KMS-11 (cell line): ENCODE data around the gene LSMEM2.

Experiments used
- H2AFZ ChIP-seq: fragments of 200-600 bp; sonication (generic); 2 replicates; pipeline ENCODE4 v1.6.1; 2016; ENCODE audit warnings: antibody characterized with exemption, mixed run types, low read depth
- H3K27ac ChIP-seq: fragments of 200-600 bp; sonication (generic); 2 replicates; pipeline ENCODE4 v1.6.1; 2016; ENCODE audit warnings: mild to moderate bottlenecking, mixed run types
- H3K27me3 ChIP-seq: fragments of 200-600 bp; sonication (generic); 2 replicates; pipeline ENCODE4 v1.6.1; 2017; ENCODE audit warnings: mild to moderate bottlenecking, low read depth, mixed run types, moderate library complexity; ENCODE audit not compliant: insufficient read depth
- H3K36me3 ChIP-seq: fragments of 200-600 bp; sonication (generic); 2 replicates; pipeline ENCODE4 v1.6.1; 2017; ENCODE audit warnings: mild to moderate bottlenecking, mixed run types; ENCODE audit not compliant: insufficient read depth
- H3K4me1 ChIP-seq: fragments of 200-600 bp; sonication (generic); 2 replicates; pipeline ENCODE4 v1.6.1; 2016; ENCODE audit warnings: mild to moderate bottlenecking, low read depth, mixed run types; ENCODE audit not compliant: poor library complexity, severe bottlenecking
- H3K4me2 ChIP-seq: fragments of 200-600 bp; sonication (generic); 2 replicates; pipeline ENCODE4 v1.7.0; 2016; ENCODE audit warnings: mild to moderate bottlenecking, mixed run types
- H3K4me3 ChIP-seq: fragments of 200-600 bp; sonication (generic); IDR thresholded peaks from 2 replicates; pipeline ENCODE4 v1.6.1; 2017; ENCODE audit warnings: low read depth, low read length, mixed read lengths; ENCODE audit not compliant: insufficient read depth
- H3K79me2 ChIP-seq: fragments of 200-600 bp; sonication (generic); 2 replicates; pipeline ENCODE4 v1.6.1; 2016; ENCODE audit warnings: low read depth, mixed run types; ENCODE audit not compliant: insufficient read depth
- H3K9ac ChIP-seq: fragments of 200-600 bp; sonication (generic); 2 replicates; pipeline ENCODE4 v1.6.1; 2016; ENCODE audit warnings: mild to moderate bottlenecking, mixed run types
- H4K20me1 ChIP-seq: fragments of 200-600 bp; sonication (generic); 2 replicates; pipeline ENCODE4 v1.6.1; 2016; ENCODE audit warnings: mild to moderate bottlenecking, mixed run types; ENCODE audit not compliant: insufficient read depth
- CTCF ChIP-seq: fragments of 200-600 bp; sonication (generic); conservative IDR thresholded peaks from 2 replicates; pipeline ENCODE4 v1.6.1; 2017; ENCODE audit warnings: low read depth, mild to moderate bottlenecking, antibody characterized with exemption, low read length, moderate library complexity, mixed read lengths

LSMEM2 gene

GRCh38 chr3:50239649-50240048, 39.2 kb upstream of the LSMEM2 start:
- TF ChIP-seq CTCF: no peak
- Histone ChIP-seq H3K27me3 (no peaks in the 10 kb centered on the region), H3K27ac (no peak overlapping the region), H3K9ac (no peak overlapping the region), H2AFZ (no peak overlapping the region), H3K4me2 (no peak overlapping the region), H3K36me3 (no peaks in the 10 kb centered on the region), H3K79me2 (peaks cover 44% of the 10 kb centered on the region), H3K4me3 (no peak overlapping the region), H4K20me1 (no peaks in the 10 kb centered on the region), H3K4me1 (no peaks in the 10 kb centered on the region)

GRCh38 chr3:50241163-50241562, 37.7 kb upstream of the LSMEM2 start:
- H3K9ac ChIP-seq: no peak overlapping the region
- no peaks in the 10 kb centered on the region for H3K36me3 ChIP-seq
- H3K4me2 ChIP-seq: no peak overlapping the region
- no peak overlapping the region for H2AFZ ChIP-seq
- no peak overlapping the region for H3K27ac ChIP-seq
- H3K27me3 ChIP-seq: no peaks in the 10 kb centered on the region
- no peak overlapping the region for H3K4me3 ChIP-seq
- H4K20me1 ChIP-seq: no peaks in the 10 kb centered on the region
- peaks cover 44% of the 10 kb centered on the region for H3K79me2 ChIP-seq
- H3K4me1 ChIP-seq: no peaks in the 10 kb centered on the region
- no peak for TF ChIP-seq CTCF

- H3K4me2 ChIP-seq: no peak overlapping the region
- no peak overlapping the region for H3K27ac ChIP-seq
- H3K79me2 ChIP-seq: peaks cover 37% of the 10 kb centered on the region
- no peak overlapping the region for H2AFZ ChIP-seq
- H3K4me1 ChIP-seq: peaks cover 2% of the 10 kb centered on the region
- no peak overlapping the region for H3K4me3 ChIP-seq
- H3K9ac ChIP-seq: no peak overlapping the region
- H3K36me3 ChIP-seq: no peaks in the 10 kb centered on the region
- H4K20me1 ChIP-seq: no peaks in the 10 kb centered on the region
- TF ChIP-seq CTCF: no peak
- H3K27me3 ChIP-seq: no peaks in the 10 kb centered on the region
Observed at GRCh38 chr3:50241713-50242380, 37.0 kb upstream of the LSMEM2 start.

GRCh38 chr3:50242381-50242770, 36.5 kb upstream of the LSMEM2 start:
- Histone ChIP-seq H4K20me1 (no peaks in the 10 kb centered on the region), H3K4me2 (no peak overlapping the region), H2AFZ (no peak overlapping the region), H3K9ac (no peak overlapping the region), H3K4me1 (peaks cover 7% of the 10 kb centered on the region), H3K27me3 (no peaks in the 10 kb centered on the region), H3K36me3 (no peaks in the 10 kb centered on the region), H3K4me3 (no peak overlapping the region), H3K27ac (no peak overlapping the region), H3K79me2 (peaks cover 37% of the 10 kb centered on the region)
- no peak for TF ChIP-seq CTCF
